Measurements from ENCODE around the gene CFAP299. TPM values are rescaled to one million over a fixed set of nuclear protein-coding genes. Genes with fewer than 3 reads are reported as not detected.

The CFAP299 gene
- total and polyA plus RNA-seq, 2 of the 8 experiments (the other 6 are each of a cell fraction or from before 2014, with no cell fraction given) = not detected

DNA sequence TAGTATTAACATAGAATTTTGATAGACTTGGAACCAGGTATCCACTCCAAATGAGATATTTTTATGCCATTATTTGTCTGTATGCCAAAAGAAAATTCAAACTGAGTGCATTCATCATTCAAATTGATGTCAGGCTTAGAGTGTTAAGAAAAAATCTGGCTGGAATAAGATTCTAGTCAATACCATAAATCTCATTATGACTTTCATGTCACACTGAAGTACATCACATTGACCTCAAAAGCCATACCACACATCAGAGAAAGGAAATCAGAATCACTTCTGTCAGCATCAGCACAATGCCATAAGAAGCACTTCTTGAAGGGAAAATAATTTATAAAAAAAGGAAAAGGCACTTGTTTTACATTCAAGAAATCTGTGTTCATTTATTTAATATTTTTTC lies 575.9 kb downstream of the CFAP299 start:
- Histone ChIP-seq H3K27me3 (replicated peaks in 1 of 4; ENCODE audit: control insufficient read depth in 3 of 4, extremely low read depth in 1 of 4, insufficient read depth in 3 of 4, low read length in 3 of 4) (no peaks in the 10 kb centered on the region), H3K79me1 (ENCODE audit: low read depth, low read length) (no peaks in the 10 kb centered on the region), H3K4me2 (ENCODE audit: insufficient read depth in 1 of 2, low read depth in 2 of 2, low read length in 2 of 2) (no peak overlapping the region), H4K91ac (replicated peaks; ENCODE audit: insufficient read length, low read length) (no peak overlapping the region), H3K56ac (replicated peaks; ENCODE audit: insufficient read length, low read depth, low read length) (no peak overlapping the region), H2BK5ac (ENCODE audit: low read depth, low read length) (no peak overlapping the region), H3K4ac (replicated peaks; ENCODE audit: insufficient read length, low read depth, low read length) (no peak overlapping the region), H4K20me1 (replicated peaks in 1 of 2; ENCODE audit: control insufficient read depth in 1 of 2, insufficient read depth in 2 of 2, low read length in 2 of 2) (no peaks in the 10 kb centered on the region), H3K18ac (ENCODE audit: extremely low read depth, low read length) (no peak overlapping the region), H3K23ac (ENCODE audit: insufficient read length) (no peak overlapping the region), H3K36me3 (ENCODE audit: control insufficient read depth in 2 of 4, insufficient read depth in 4 of 4, low read length in 3 of 4) (no peaks in the 10 kb centered on the region; a peak in 1 of 8 replicates), H2AK5ac (ENCODE audit: low read depth, low read length) (no peak overlapping the region), H2BK15ac (ENCODE audit: low read length) (no peak overlapping the region), H3K9ac (replicated peaks in 1 of 4; ENCODE audit: extremely low read depth in 1 of 4, low read depth in 3 of 4, low read length in 3 of 4) (no peak overlapping the region), H2BK20ac (ENCODE audit: low read length) (no peak overlapping the region), H3K4me3 (ENCODE audit: extremely low read depth in 1 of 4, insufficient read depth in 2 of 4, low read depth in 3 of 4, low read length in 4 of 4) (no peak overlapping the region), H2BK120ac (replicated peaks; ENCODE audit: low read depth, low read length) (no peak overlapping the region), H2AFZ (ENCODE audit: low read length) (no peak overlapping the region), H3K9me3 (ENCODE audit: insufficient read depth in 2 of 2, low read depth in 1 of 2, low read length in 1 of 2) (peaks cover 0 to 5% of the 10 kb centered on the region in 2 experiments; a peak in 1 of 4 replicates), H3K14ac (ENCODE audit: insufficient read length) (no peak overlapping the region), H3K27ac (ENCODE audit: low read depth, low read length) (no peak overlapping the region), H3K79me2 (ENCODE audit: control insufficient read depth in 1 of 2, insufficient read depth in 2 of 2, low read length in 2 of 2) (no peaks in the 10 kb centered on the region), H3K4me1 (replicated peaks in 1 of 4; ENCODE audit: control insufficient read depth in 3 of 4, insufficient read depth in 4 of 4, low read length in 3 of 4) (no peaks in the 10 kb centered on the region), H2BK12ac (ENCODE audit: low read depth, low read length) (no peak overlapping the region), H3K23me2 (ENCODE audit: low read depth, low read length) (no peaks in the 10 kb centered on the region), H4K5ac (ENCODE audit: insufficient read length, low read depth, low read length) (no peak overlapping the region), H4K8ac (ENCODE audit: extremely low read depth, insufficient read depth, low read length) (no peak overlapping the region)
- ChIA-PET CTCF (ENCODE audit: partially characterized antibody) (no interaction called here), POLR2A (ENCODE audit: partially characterized antibody) (no interaction called here)
- no peak for DNase-seq (ENCODE audit: low read depth in 1 of 2, low spot score in 2 of 2)
- FAIRE-seq = no peak
- TF ChIP-seq EP300 (IDR thresholded peaks at IDR 0.05; ENCODE audit: borderline replicate concordance in 1 of 2, low read depth in 2 of 2, low read length in 2 of 2) (no peak), KDM4A (IDR thresholded peaks at IDR 0.05; ENCODE audit: low read depth, low read length, severe bottlenecking) (no peak), RFX5 (IDR thresholded peaks at IDR 0.05; ENCODE audit: borderline replicate concordance, low read depth, low read length) (no peak), BRCA1 (IDR thresholded peaks at IDR 0.05; ENCODE audit: low read depth, low read length) (no peak), RAD21 (IDR thresholded peaks at IDR 0.05 in 1 of 2, conservative IDR thresholded peaks at IDR 0.05 in 1 of 2; ENCODE audit: low read depth in 2 of 2, low read length in 2 of 2) (no peak), TCF12 (IDR thresholded peaks at IDR 0.05; ENCODE audit: low read depth, low read length) (no peak), POU5F1 (IDR thresholded peaks at IDR 0.05; ENCODE audit: low read depth, low read length) (no peak), TAF1 (IDR thresholded peaks at IDR 0.05; ENCODE audit: low read depth, low read length) (no peak), SRF (IDR thresholded peaks at IDR 0.05; ENCODE audit: low read depth, low read length) (no peak), ASH2L (IDR thresholded peaks at IDR 0.05; ENCODE audit: low read length) (no peak), RNF2 (IDR thresholded peaks at IDR 0.05; ENCODE audit: borderline replicate concordance, low read depth, low read length, missing control alignments, poor library complexity, severe bottlenecking) (no peak)
- TF ChIP-seq, protein P1, sequence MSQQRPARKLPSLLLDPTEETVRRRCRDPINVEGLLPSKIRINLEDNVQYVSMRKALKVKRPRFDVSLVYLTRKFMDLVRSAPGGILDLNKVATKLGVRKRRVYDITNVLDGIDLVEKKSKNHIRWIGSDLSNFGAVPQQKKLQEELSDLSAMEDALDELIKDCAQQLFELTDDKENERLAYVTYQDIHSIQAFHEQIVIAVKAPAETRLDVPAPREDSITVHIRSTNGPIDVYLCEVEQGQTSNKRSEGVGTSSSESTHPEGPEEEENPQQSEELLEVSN (IDR thresholded peaks at IDR 0.05) = no peak
